Left lung (tissue), 10 donors: ENCODE results near the gene ARL5C. TPM values are rescaled to one million over a fixed set of nuclear protein-coding genes. Genes with fewer than 3 reads are reported as not detected.
A peak's percentile ranks its signal among the peaks of the same experiment; 100 is the strongest.
"Not testable (repeated sequence)": the region's sequence is repeated elsewhere in the genome, so short reads cannot be mapped to it uniquely, and the experiment has no call there.

Experiments used
- ATAC-seq: fragments of 200-7000 bp; cut with Tn5 transposase; one replicate; pipeline ENCODE4 v1.9.1; 2020; ENCODE audit warnings: moderate library complexity
- DNase-seq, 4 donors: peaks; one replicate each; pipeline ENCODE4 v3.0.0-alpha.2; 2013 to 2020
- H3K27ac ChIP-seq, 2 donors: fragments of 200-600 bp; sonication (generic) in 1 of 2; one replicate each; pipeline versions ENCODE4 v1.5.0 to v1.8.0; 2020 to 2021
- H3K27me3 ChIP-seq, 2 donors: fragments of 200-600 bp; sonication (generic) in 1 of 2; one replicate each; pipeline versions ENCODE4 v1.5.0 to v1.8.0; 2020 to 2021
- H3K36me3 ChIP-seq, 2 donors: fragments of 200-600 bp; sonication (generic) in 1 of 2; one replicate each; pipeline versions ENCODE4 v1.5.0 to v1.8.0; 2020 to 2021
- H3K4me1 ChIP-seq, 2 donors: fragments of 200-600 bp; one replicate each; pipeline ENCODE4 v1.8.0; 2021
- H3K4me3 ChIP-seq, 2 donors: fragments of 200-600 bp; sonication (generic) in 1 of 2; one replicate each; pipeline versions ENCODE4 v1.5.0 to v1.8.0; 2020 to 2021; ENCODE audit warnings: mild to moderate bottlenecking in 1 of 2
- H3K9me3 ChIP-seq, 2 donors: fragments of 200-600 bp; sonication (generic) in 1 of 2; one replicate each; pipeline versions ENCODE4 v1.5.0 to v1.8.0; 2020 to 2021
- intact Hi-C, 2 donors: fragments of 100-400 bp; cut with DNase I; formaldehyde crosslinking; loops; one replicate each; pipeline versions ENCODE4 v1.11.2 to v1.14.2; 2022
- polyA plus RNA-seq, 6 donors: library from polyadenylated mRNA; unstranded; fragments of 120-200 nt; gene quantifications; one replicate each; pipeline ENCODE4 v1.2.1, GENCODE V29; 2013; ENCODE audit not compliant: insufficient read length in 6 of 6
- total RNA-seq, 2 donors: library from RNA; stranded (reverse); fragmentation: NEBNext Ultra II Directional; extraction: Animal tissue kit (Norgen Biotek cat#: 25700); gene quantifications; one replicate each; pipeline ENCODE4 v1.2.1, GENCODE V29; 2021
- TF ChIP-seq, protein P1 (sequence below), 2 donors: fragments of 200-600 bp; sonication (generic) in 1 of 2; IDR thresholded peaks; one replicate each; pipeline versions ENCODE4 v1.5.0 to v1.8.0; 2021; ENCODE audit warnings: antibody characterized with exemption in 2 of 2
- donor health status: DM: no; HTN: yes; CAD: no.
- donor health status: DM: no; HTN: no; CAD: no.

The ARL5C gene
- total and polyA plus RNA-seq, 8 donors = 0.34 to 0.69 (median 0.46) TPM; not detected in 4

DNA sequence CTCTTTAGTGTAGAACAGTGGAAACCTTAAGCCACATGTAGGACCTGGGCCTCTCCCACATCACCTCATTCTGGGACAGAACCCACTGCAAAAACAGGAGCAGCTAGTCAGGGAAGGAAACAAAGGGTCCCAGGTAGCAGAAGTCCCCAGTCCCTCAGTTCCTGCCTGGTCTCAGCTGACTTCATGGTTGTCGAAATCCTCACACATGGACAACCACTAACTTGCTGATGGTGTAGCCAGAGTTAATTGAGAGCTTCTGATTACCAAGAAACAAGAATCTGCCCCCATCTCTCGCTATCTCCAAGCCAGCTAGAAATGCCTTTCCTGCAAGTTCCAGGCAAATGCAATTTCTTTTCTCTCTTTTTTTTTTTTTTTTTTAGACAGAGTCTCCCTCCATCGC, 3.6 kb upstream of the ARL5C start:
- no peaks in the 10 kb centered on the region for H3K36me3 ChIP-seq
- H3K27me3 ChIP-seq = peaks cover 0 to 19% of the 10 kb centered on the region in 2 donors
- H3K27ac ChIP-seq = no peak overlapping the region
- ATAC-seq = no peak
- H3K4me3 ChIP-seq = no peak overlapping the region
- peaks cover 0 to 34% of the 10 kb centered on the region in 2 donors for H3K4me1 ChIP-seq
- H3K9me3 ChIP-seq = no peaks in the 10 kb centered on the region
- no peak for DNase-seq
- intact Hi-C loops = no loop called here
- TF ChIP-seq, protein P1, sequence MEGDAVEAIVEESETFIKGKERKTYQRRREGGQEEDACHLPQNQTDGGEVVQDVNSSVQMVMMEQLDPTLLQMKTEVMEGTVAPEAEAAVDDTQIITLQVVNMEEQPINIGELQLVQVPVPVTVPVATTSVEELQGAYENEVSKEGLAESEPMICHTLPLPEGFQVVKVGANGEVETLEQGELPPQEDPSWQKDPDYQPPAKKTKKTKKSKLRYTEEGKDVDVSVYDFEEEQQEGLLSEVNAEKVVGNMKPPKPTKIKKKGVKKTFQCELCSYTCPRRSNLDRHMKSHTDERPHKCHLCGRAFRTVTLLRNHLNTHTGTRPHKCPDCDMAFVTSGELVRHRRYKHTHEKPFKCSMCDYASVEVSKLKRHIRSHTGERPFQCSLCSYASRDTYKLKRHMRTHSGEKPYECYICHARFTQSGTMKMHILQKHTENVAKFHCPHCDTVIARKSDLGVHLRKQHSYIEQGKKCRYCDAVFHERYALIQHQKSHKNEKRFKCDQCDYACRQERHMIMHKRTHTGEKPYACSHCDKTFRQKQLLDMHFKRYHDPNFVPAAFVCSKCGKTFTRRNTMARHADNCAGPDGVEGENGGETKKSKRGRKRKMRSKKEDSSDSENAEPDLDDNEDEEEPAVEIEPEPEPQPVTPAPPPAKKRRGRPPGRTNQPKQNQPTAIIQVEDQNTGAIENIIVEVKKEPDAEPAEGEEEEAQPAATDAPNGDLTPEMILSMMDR (IDR thresholded peaks at IDR 0.05) = no peak

DNA sequence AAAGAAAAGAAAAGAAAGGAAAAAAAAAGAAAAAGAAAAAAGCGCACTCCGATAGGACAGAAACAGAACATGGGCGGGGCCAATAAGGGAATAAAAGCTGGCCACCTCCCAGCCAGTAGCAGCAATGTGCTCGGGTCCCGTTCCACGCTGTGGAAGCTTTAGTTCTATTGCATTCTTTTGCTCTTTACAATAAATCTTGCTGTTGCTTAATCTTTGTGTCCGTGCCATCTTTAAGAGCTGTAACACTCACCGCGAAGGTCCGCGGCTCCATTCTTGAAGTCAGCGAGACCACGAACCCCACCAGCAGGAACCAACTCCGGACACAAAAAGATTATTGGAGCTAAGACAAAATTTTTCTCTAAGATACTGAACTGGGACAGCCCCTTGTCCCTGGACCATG, 3.1 kb upstream of the ARL5C start:
- TF ChIP-seq, protein P1 (IDR thresholded peaks at IDR 0.05) = no peak
- Histone ChIP-seq H3K36me3 (no peaks in the 10 kb centered on the region), H3K9me3 (no peaks in the 10 kb centered on the region), H3K27me3 (peaks cover 0 to 19% of the 10 kb centered on the region in 2 donors), H3K4me1 (peaks cover 0 to 39% of the 10 kb centered on the region in 2 donors), H3K27ac (no peak overlapping the region), H3K4me3 (no peak overlapping the region)
- DNase-seq = no peak
- no peak for ATAC-seq
- intact Hi-C loops = no loop called here

DNA sequence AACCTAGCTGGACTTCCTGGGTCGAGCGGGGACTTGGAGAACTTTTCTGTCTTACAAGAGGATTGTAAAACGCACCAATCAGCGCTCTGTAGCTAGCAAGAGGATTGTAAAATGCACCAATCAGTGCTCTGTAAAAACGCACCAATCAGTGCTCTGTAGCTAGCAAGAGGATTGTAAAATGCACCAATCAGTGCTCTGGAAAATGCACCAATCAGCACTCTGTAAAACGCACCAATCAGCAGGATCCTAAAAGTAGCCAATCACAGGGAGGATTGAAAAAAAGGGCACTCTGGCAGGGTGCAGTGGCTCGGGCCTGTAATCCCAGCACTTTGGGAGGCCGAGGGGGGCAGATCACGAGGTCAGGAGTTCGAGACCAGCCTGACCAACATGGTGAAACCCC, 2.5 kb upstream of the ARL5C start:
- H3K36me3 ChIP-seq, ATAC-seq, intact Hi-C loops, H3K9me3 ChIP-seq, H3K27ac ChIP-seq, DNase-seq, H3K4me3 ChIP-seq: not testable (repeated sequence)
- peaks cover 0 to 19% of the 10 kb centered on the region in 2 donors for H3K27me3 ChIP-seq
- H3K4me1 ChIP-seq = peaks cover 0 to 40% of the 10 kb centered on the region in 2 donors

DNA sequence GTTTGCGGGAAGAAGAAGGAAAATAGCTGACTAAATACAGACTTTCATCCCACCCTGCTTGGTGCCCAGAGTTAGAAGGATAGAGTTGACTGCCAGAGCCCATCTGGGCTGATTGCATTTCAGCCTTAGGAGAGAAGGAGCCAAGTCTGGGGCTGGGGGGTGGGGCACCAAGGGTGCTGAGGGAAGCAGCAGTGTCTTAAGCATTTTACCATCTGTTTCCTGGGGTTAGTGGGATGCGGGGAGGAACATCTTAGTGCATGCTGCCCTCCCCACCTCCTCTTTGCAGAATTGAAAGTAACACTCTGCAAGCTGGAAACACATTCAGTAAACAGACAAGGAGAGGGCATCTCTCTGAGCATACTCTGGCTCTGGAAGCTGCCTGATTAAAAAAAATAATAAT, 1.5 kb upstream of the ARL5C start:
- Histone ChIP-seq H3K36me3 (no peaks in the 10 kb centered on the region), H3K9me3 (no peaks in the 10 kb centered on the region), H3K4me1 (peaks cover 0 to 40% of the 10 kb centered on the region in 2 donors), H3K27me3 (peaks cover 0 to 19% of the 10 kb centered on the region in 2 donors), H3K27ac (no peak overlapping the region), H3K4me3 (no peak overlapping the region)
- intact Hi-C loops = no loop called here
- DNase-seq (peak in 1 of 4 donors; percentile 46), ATAC-seq (no peak)
- TF ChIP-seq, protein P1 (IDR thresholded peaks at IDR 0.05) = no peak

DNA sequence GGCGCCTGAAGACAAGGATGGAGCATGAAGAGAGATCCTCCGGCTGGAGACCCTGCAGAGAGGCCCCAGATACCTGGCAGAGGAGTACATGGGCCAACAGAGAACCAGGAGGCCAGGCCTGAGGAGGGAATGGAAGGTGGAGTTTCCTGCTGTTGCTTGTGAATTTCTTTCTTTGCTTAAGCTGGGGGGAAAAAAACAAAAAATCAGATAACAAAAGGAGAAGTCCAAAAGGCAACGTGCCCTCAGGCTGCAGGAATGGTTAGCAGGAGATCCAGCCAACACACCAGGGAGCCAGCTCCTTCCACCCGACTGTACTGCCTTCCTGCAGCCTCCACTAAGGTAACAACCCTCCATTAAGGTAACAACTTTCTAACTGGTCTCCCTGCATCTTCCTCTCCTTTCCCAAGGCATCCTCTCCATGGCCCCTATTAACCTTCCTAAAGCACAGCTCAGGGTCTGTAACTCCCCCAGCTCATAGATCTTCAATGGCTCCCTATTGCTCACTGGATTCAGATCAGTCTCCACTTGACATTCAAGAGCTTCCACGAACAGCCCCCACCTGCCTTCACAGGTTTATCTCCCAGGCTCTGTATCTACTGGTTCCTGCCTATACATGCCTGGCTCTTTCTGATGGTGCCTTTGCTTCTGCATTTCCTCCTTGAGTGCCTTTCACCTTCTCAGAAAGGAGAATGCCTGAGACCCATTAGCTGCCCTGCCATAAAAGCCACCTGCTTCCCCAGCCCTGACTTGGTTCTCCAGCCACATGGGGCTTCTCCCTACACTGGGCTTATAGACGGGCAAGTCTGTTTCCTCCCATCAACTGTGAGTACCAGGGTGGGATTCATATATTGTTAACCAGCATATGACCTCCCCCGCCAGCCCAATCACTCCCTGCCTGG, 725 bp upstream of the ARL5C start:
- H3K36me3 ChIP-seq = no peaks in the 10 kb centered on the region
- peaks cover 0 to 40% of the 10 kb centered on the region in 2 donors for H3K4me1 ChIP-seq
- H3K4me3 ChIP-seq = no peak overlapping the region
- peaks cover 0 to 19% of the 10 kb centered on the region in 2 donors for H3K27me3 ChIP-seq
- ATAC-seq = no peak
- no peak overlapping the region for H3K27ac ChIP-seq
- intact Hi-C loops = no loop called here
- TF ChIP-seq, protein P1 (IDR thresholded peaks at IDR 0.05) = no peak
- no peak for DNase-seq
- no peaks in the 10 kb centered on the region for H3K9me3 ChIP-seq
